WI38 (cell line): ENCODE measurements around the gene CEACAM3.

ENCODE experiments used
- H3K4me3 ChIP-seq: 2 replicates; pipeline ENCODE4 v1.5.1; 2011; ENCODE audit warnings: low read depth, mild to moderate bottlenecking, control low read depth, low read length
- TF ChIP-seq, protein P1 (sequence below): IDR thresholded peaks from 2 replicates; pipeline ENCODE4 v1.5.1; 2012; ENCODE audit warnings: low read depth, mild to moderate bottlenecking, control low read depth, low read length

CEACAM3 gene

DNA sequence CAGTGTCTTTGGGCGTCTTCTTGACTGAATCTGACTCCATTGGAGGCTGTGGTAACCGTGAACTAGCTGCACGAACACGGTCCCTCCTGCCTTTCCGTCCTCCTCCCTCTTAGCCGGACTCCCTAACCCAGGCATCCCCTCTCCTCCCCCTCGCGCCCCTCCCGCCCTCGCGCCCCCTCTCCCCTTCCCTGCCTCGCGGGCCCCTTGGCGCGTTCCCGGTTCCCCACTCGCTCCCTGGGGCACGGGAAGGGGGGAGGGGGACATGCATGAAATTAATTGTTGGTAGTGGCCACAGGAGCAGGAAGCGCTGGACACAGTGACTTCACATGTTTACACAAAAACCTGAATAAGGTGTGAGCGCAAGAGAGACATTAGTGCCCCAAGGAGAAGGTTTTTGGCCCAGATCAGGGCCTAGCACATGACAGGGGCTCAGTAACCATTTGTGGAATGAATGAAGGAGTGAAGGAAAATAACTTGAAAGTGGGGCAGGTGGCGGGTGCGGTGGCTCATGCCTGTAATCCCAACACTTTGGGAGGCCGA lies 48.7 kb downstream of the CEACAM3 start:
- TF ChIP-seq, protein P1, sequence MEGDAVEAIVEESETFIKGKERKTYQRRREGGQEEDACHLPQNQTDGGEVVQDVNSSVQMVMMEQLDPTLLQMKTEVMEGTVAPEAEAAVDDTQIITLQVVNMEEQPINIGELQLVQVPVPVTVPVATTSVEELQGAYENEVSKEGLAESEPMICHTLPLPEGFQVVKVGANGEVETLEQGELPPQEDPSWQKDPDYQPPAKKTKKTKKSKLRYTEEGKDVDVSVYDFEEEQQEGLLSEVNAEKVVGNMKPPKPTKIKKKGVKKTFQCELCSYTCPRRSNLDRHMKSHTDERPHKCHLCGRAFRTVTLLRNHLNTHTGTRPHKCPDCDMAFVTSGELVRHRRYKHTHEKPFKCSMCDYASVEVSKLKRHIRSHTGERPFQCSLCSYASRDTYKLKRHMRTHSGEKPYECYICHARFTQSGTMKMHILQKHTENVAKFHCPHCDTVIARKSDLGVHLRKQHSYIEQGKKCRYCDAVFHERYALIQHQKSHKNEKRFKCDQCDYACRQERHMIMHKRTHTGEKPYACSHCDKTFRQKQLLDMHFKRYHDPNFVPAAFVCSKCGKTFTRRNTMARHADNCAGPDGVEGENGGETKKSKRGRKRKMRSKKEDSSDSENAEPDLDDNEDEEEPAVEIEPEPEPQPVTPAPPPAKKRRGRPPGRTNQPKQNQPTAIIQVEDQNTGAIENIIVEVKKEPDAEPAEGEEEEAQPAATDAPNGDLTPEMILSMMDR: no peak

GRCh38 chr19:41847351-41848105 lies 51.1 kb downstream of the CEACAM3 start:
- no peak overlapping the region for H3K4me3 ChIP-seq
- TF ChIP-seq, protein P1: no peak

More for the DNA sequence above, 48.7 kb downstream of the CEACAM3 start:
- no peak overlapping the region for H3K4me3 ChIP-seq

- no peak overlapping the region for H3K4me3 ChIP-seq
- TF ChIP-seq, protein P1: no peak
Measured at GRCh38 chr19:41848666-41849065, 52.3 kb downstream of the CEACAM3 start.

GRCh38 chr19:41849067-41849466 lies 52.7 kb downstream of the CEACAM3 start:
- no peak overlapping the region for H3K4me3 ChIP-seq
- TF ChIP-seq, protein P1: no peak

- no peak overlapping the region for H3K4me3 ChIP-seq
- TF ChIP-seq, protein P1: no peak
Measured at GRCh38 chr19:41850381-41850780, 54.0 kb downstream of the CEACAM3 start.

GRCh38 chr19:41851456-41851855 lies 55.1 kb downstream of the CEACAM3 start:
- no peak overlapping the region for H3K4me3 ChIP-seq
- TF ChIP-seq, protein P1: no peak

GRCh38 chr19:41853344-41853743 lies 57.0 kb downstream of the CEACAM3 start:
- TF ChIP-seq, protein P1: no peak
- H3K4me3 ChIP-seq: no peak overlapping the region
